ENCODE measurements around the gene APBB1.

GRCh38 chr11:6356503-6357055, 62.3 kb downstream of the APBB1 start:
- TF ChIP-seq CTCF (IDR thresholded peaks at IDR 0.05): no peak
- no peak for TF ChIP-seq POLR2A (IDR thresholded peaks at IDR 0.05)
